Naive B cell (primary cell): ENCODE measurements around the gene TXLNB. TPM values are rescaled to one million over a fixed set of nuclear protein-coding genes. Genes with fewer than 3 reads are reported as not detected.

Source experiments
- polyA plus RNA-seq, 6 donors: library from polyadenylated mRNA; unstranded; fragments of 300-500 nt; fragmentation: Illumina TruSeq; gene quantifications; one replicate each; pipeline ENCODE4 v1.2.3, GENCODE V29; 2021; ENCODE audit warnings: low read depth in 6 of 6

TXLNB gene
- polyA plus RNA-seq, 6 donors from 2014 or later = 0.35 to 2.1 (median 0.74) TPM

Other genes with a start within 250 kb of the TXLNB start
- 1 to 10 TPM; 4.0 to 6.2 (median 4.6) TPM for gene HECA, start 156.9 kb downstream of the TXLNB start, polyA plus RNA-seq
- 10 to 100 TPM in 5 of 6 donors, 1 to 10 TPM in 1; 6.0 to 19.3 (median 16.5) TPM for gene CITED2, start 82.7 kb upstream of the TXLNB start, polyA plus RNA-seq